Cardiac muscle cell (in vitro differentiated cells and primary cell): ENCODE results near the gene CSTF1. TPM values are rescaled to one million over a fixed set of nuclear protein-coding genes. Genes with fewer than 3 reads are reported as not detected.

ENCODE experiments used
- DNase-seq, 2 donors: peaks; one replicate each; pipeline versions ENCODE4 v3.0.0 to v3.0.0-alpha.2; 2010 to 2017; ENCODE audit warnings: low read depth in 1 of 2, low spot score in 1 of 2
- H3K27ac ChIP-seq: fragments of 200-600 bp; sonication (generic); 2 replicates; pipeline ENCODE4 v1.5.1; 2016
- H3K27me3 ChIP-seq: fragments of 200-600 bp; sonication (generic); 2 replicates; pipeline ENCODE4 v1.6.0; 2016; ENCODE audit warnings: control low read depth
- H3K36me3 ChIP-seq: fragments of 200-600 bp; sonication (generic); 2 replicates; pipeline ENCODE4 v1.5.1; 2016; ENCODE audit warnings: control low read depth
- H3K4me1 ChIP-seq: fragments of 200-600 bp; sonication (generic); 2 replicates; pipeline ENCODE4 v1.8.1; 2017; ENCODE audit warnings: low read depth, mild to moderate bottlenecking, mixed run types
- H3K4me3 ChIP-seq: fragments of 200-600 bp; sonication (generic); 2 replicates; pipeline ENCODE4 v1.5.1; 2016; ENCODE audit warnings: mild to moderate bottlenecking
- H3K9me3 ChIP-seq: fragments of 200-600 bp; sonication (generic); 2 replicates; pipeline ENCODE4 v1.5.1; 2017; ENCODE audit warnings: low read depth, mild to moderate bottlenecking, control low read depth
- polyA plus RNA-seq: library from polyadenylated mRNA; unstranded; fragments of >200 nt; fragmentation: Nextera tagmentation; extraction: Ambion mirVana; gene quantifications from 2 replicates; pipeline ENCODE4 v1.2.1, GENCODE V29; 2016
- total RNA-seq: library from RNA; depleted of rRNA; stranded (reverse); fragments of >200 nt; gene quantifications from 2 replicates; pipeline ENCODE4 v1.2.3, GENCODE V29; 2016
- TF ChIP-seq, protein P1 (sequence below): IDR thresholded peaks from 2 replicates; pipeline ENCODE4 v1.5.1; 2012; ENCODE audit warnings: low read depth, mild to moderate bottlenecking, low read length

The CSTF1 gene
- total and polyA plus RNA-seq, 2 experiments from 2014 or later: 34.9 to 46.4 TPM

DNA sequence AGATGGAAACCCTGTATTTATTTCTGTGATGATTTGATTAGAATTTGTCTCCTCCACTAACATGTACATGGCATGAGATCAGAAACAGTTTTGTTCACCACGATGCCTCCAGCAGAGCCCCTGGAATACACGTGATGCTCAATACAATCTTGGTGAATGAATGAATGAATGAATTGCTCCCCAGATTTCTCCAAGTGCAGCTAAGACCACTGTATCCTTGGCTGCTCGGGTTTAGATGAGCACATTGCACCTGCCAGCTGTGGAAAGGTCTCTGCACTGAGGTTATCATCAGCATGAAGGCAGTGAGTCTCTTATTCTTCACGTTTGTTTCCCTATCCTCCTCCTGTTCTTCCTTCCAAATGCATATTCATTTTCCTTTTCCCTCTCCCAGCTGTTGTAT, 37.5 kb downstream of the CSTF1 start:
- no peak for DNase-seq
- Histone ChIP-seq H3K27ac (no peak overlapping the region), H3K36me3 (no peaks in the 10 kb centered on the region), H3K9me3 (no peaks in the 10 kb centered on the region), H3K4me1 (no peaks in the 10 kb centered on the region), H3K4me3 (no peak overlapping the region), H3K27me3 (peaks cover 7% of the 10 kb centered on the region)
- TF ChIP-seq, protein P1, sequence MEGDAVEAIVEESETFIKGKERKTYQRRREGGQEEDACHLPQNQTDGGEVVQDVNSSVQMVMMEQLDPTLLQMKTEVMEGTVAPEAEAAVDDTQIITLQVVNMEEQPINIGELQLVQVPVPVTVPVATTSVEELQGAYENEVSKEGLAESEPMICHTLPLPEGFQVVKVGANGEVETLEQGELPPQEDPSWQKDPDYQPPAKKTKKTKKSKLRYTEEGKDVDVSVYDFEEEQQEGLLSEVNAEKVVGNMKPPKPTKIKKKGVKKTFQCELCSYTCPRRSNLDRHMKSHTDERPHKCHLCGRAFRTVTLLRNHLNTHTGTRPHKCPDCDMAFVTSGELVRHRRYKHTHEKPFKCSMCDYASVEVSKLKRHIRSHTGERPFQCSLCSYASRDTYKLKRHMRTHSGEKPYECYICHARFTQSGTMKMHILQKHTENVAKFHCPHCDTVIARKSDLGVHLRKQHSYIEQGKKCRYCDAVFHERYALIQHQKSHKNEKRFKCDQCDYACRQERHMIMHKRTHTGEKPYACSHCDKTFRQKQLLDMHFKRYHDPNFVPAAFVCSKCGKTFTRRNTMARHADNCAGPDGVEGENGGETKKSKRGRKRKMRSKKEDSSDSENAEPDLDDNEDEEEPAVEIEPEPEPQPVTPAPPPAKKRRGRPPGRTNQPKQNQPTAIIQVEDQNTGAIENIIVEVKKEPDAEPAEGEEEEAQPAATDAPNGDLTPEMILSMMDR: no peak

DNA sequence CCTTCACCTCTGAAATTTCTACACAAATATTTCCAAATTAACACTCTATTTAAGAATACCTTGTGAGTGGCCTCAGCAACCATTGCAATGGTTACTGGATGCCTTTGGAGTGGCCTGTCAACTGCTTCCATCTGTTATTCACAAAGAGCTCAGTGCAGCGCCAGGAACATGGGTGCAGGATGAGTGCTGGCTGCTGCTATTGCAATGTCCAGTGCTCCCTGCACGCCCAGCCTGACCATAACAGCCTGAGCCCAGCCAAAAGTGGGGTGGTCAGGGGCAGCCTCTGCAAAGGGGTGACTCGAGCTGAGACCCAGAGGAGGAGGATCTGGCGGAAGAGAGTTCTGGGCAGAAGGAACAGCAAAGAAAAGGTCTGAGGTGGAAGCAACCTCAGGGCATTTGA, 38.0 kb downstream of the CSTF1 start:
- Histone ChIP-seq H3K36me3 (no peaks in the 10 kb centered on the region), H3K4me3 (no peak overlapping the region), H3K9me3 (no peaks in the 10 kb centered on the region), H3K27me3 (peaks cover 7% of the 10 kb centered on the region), H3K4me1 (no peaks in the 10 kb centered on the region), H3K27ac (no peak overlapping the region)
- TF ChIP-seq, protein P1: no peak
- no peak for DNase-seq

DNA sequence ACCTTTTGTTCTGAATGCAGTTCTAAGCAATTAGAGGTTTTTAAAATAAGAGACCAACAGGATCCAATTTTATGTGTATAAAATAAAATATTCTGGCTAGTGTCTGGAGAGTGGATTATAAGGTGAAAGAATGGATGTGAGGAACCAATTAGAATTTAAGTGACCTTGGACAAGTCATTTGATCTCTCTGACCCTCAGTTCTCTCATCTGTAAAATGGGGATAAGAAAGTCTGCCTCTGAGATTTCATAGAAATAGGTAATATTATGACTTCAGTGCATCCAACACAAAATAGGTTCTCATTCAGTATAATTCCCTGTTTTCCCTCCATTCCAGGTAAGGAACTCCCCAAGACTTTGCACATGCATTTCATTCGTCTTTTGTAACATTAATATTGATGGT, 38.5 kb downstream of the CSTF1 start:
- Histone ChIP-seq H3K27me3 (peaks cover 7% of the 10 kb centered on the region), H3K4me1 (no peaks in the 10 kb centered on the region), H3K36me3 (no peaks in the 10 kb centered on the region), H3K27ac (no peak overlapping the region), H3K4me3 (no peak overlapping the region), H3K9me3 (no peaks in the 10 kb centered on the region)
- no peak for DNase-seq
- TF ChIP-seq, protein P1: no peak

DNA sequence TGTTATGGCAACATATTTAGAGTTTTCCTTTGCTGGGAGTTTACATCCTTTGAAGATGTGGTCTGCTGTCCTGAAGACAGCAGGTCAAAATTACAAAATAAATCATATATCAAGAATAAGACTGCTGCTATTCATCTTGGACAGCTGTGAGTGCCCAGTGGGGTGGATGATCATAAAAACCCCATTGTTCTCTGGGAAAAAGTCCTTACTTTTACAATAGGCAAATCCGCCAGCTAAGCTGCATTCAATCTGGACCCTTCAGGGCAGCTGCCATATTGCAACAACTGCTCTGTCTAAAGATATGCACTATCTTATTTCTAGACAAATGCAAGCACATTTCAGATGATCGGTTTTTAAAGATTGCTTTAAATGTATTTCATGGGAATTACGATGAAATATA, 39.0 kb downstream of the CSTF1 start:
- TF ChIP-seq, protein P1: no peak
- Histone ChIP-seq H3K36me3 (no peaks in the 10 kb centered on the region), H3K4me3 (no peak overlapping the region), H3K27ac (no peak overlapping the region), H3K27me3 (peaks cover 7% of the 10 kb centered on the region), H3K4me1 (no peaks in the 10 kb centered on the region), H3K9me3 (no peaks in the 10 kb centered on the region)
- no peak for DNase-seq

DNA sequence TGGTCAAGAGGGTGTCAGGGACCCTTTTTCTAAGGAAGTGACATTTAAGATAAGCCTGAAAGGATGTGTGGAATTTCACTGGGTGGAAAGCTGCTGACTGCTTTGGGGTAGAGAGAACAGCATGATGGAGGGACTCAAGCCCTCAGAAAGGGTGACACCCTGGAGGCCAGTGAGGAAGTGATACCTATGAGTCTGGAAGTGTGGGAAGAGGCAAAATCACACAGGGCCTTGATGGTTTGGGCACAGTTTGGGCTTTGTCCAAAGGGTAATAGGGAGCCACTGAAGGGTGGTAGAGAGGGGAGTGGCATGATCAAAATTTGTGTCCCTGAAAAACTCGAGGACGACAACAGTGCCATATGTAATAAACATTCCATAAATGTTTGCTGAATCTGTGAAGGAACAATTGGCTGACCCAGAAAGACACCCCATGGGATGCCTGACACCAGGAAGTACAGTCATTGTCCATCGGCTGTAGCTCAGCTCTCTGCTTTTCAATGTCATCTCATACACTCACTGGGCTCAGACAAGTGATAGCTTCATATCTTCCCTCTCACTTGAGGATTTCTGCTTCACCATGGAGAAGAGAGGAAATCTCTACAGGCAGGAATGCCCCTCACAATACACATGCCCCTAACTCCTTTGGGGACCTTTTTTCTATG, 40.9 kb downstream of the CSTF1 start:
- Histone ChIP-seq H3K27me3 (no peaks in the 10 kb centered on the region), H3K9me3 (no peaks in the 10 kb centered on the region), H3K27ac (no peak overlapping the region), H3K36me3 (no peaks in the 10 kb centered on the region), H3K4me1 (no peaks in the 10 kb centered on the region), H3K4me3 (no peak overlapping the region)
- TF ChIP-seq, protein P1: no peak
- no peak for DNase-seq
